Measurements from ENCODE around the gene MORC2.

The MORC2 gene

DNA sequence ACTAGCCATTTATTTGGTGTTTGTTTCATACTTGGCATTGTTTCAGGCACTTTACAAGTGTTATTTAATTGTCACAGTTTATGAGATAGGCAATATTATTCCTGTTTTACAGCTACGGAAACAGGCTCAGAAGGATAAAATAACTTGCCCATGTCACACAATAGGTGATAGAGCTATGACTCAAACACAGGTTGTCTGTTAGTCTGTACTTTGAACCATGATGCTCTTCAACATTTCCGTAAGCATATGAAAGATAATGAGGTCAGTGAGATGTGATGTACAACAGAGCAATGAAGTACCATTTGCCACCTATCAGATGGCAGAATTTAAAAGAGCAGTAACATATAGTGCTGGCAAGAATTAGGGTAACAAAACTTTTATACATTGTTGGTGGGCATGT lies 15.7 kb upstream of the MORC2 start:
- no peaks in the 10 kb centered on the region for H3K4me1 ChIP-seq (ENCODE audit: low read length)
- H3K9ac ChIP-seq (ENCODE audit: low read length) = no peak overlapping the region
- H3K9me2 ChIP-seq (replicated peaks; ENCODE audit: insufficient read depth, low read length) = no peaks in the 10 kb centered on the region
- TF ChIP-seq EZH2 (optimal IDR thresholded peaks at IDR 0.05; ENCODE audit: low read depth, low read length) (no peak), EZH2phosphoT487 (IDR thresholded peaks at IDR 0.05; ENCODE audit: low read length) (no peak)
- TF ChIP-seq, protein P1, sequence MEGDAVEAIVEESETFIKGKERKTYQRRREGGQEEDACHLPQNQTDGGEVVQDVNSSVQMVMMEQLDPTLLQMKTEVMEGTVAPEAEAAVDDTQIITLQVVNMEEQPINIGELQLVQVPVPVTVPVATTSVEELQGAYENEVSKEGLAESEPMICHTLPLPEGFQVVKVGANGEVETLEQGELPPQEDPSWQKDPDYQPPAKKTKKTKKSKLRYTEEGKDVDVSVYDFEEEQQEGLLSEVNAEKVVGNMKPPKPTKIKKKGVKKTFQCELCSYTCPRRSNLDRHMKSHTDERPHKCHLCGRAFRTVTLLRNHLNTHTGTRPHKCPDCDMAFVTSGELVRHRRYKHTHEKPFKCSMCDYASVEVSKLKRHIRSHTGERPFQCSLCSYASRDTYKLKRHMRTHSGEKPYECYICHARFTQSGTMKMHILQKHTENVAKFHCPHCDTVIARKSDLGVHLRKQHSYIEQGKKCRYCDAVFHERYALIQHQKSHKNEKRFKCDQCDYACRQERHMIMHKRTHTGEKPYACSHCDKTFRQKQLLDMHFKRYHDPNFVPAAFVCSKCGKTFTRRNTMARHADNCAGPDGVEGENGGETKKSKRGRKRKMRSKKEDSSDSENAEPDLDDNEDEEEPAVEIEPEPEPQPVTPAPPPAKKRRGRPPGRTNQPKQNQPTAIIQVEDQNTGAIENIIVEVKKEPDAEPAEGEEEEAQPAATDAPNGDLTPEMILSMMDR (IDR thresholded peaks at IDR 0.05; ENCODE audit: low read length) = no peak
- no peaks in the 10 kb centered on the region for H4K20me1 ChIP-seq (ENCODE audit: insufficient read depth, low read length)
- H3K36me3 ChIP-seq (replicated peaks; ENCODE audit: insufficient read depth, low read length) = no peaks in the 10 kb centered on the region
- H3K27me3 ChIP-seq (replicated peaks; ENCODE audit: insufficient read depth, low read length) = no peaks in the 10 kb centered on the region
- no peaks in the 10 kb centered on the region for H3F3A ChIP-seq (ENCODE audit: insufficient read depth, low read length)
- no peak overlapping the region for H3K4me3 ChIP-seq (ENCODE audit: low read length)
- no peaks in the 10 kb centered on the region for H3K79me2 ChIP-seq (ENCODE audit: low read length)
- H2AFZ ChIP-seq (ENCODE audit: low read length) = no peak overlapping the region
- DNase-seq = no peak
- H3K27ac ChIP-seq (ENCODE audit: low read length) = no peak overlapping the region
- H3K9me3 ChIP-seq (replicated peaks; ENCODE audit: insufficient read depth, low read length) = no peaks in the 10 kb centered on the region
- H3K4me2 ChIP-seq (ENCODE audit: low read depth, low read length) = no peak overlapping the region

DNA sequence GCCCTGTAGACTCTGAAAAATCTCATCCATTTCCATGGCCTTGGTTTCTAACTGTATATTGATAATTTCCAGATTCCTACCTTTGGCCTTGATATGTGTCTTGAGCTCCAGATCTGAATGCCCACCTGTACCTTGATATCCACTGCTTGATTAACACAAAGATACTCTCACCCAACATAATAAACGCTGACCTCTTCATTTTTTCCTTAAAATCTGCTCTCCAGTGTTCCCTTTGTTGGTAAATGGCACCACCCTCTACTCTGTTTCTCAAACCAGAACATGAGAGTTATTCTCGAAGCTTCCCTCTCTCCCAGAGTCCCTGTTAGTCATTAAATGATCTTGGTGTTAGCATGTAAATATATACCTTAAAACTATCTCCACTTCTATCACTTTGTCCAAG lies 13.9 kb upstream of the MORC2 start:
- H3K9me2 ChIP-seq (replicated peaks; ENCODE audit: insufficient read depth, low read length) = no peaks in the 10 kb centered on the region
- H3K79me2 ChIP-seq (ENCODE audit: low read length) = no peaks in the 10 kb centered on the region
- no peak overlapping the region for H3K4me2 ChIP-seq (ENCODE audit: low read depth, low read length)
- no peaks in the 10 kb centered on the region for H4K20me1 ChIP-seq (ENCODE audit: insufficient read depth, low read length)
- no peaks in the 10 kb centered on the region for H3K27me3 ChIP-seq (replicated peaks; ENCODE audit: insufficient read depth, low read length)
- no peak overlapping the region for H3K27ac ChIP-seq (ENCODE audit: low read length)
- no peaks in the 10 kb centered on the region for H3K36me3 ChIP-seq (replicated peaks; ENCODE audit: insufficient read depth, low read length)
- H3K4me3 ChIP-seq (ENCODE audit: low read length) = no peak overlapping the region
- TF ChIP-seq EZH2phosphoT487 (IDR thresholded peaks at IDR 0.05; ENCODE audit: low read length) (no peak), EZH2 (optimal IDR thresholded peaks at IDR 0.05; ENCODE audit: low read depth, low read length) (no peak)
- TF ChIP-seq, protein P1 (IDR thresholded peaks at IDR 0.05; ENCODE audit: low read length) = no peak
- H3K9ac ChIP-seq (ENCODE audit: low read length) = no peak overlapping the region
- no peaks in the 10 kb centered on the region for H3K9me3 ChIP-seq (replicated peaks; ENCODE audit: insufficient read depth, low read length)
- no peaks in the 10 kb centered on the region for H3F3A ChIP-seq (ENCODE audit: insufficient read depth, low read length)
- H3K4me1 ChIP-seq (ENCODE audit: low read length) = no peaks in the 10 kb centered on the region
- no peak overlapping the region for H2AFZ ChIP-seq (ENCODE audit: low read length)
- DNase-seq = no peak

DNA sequence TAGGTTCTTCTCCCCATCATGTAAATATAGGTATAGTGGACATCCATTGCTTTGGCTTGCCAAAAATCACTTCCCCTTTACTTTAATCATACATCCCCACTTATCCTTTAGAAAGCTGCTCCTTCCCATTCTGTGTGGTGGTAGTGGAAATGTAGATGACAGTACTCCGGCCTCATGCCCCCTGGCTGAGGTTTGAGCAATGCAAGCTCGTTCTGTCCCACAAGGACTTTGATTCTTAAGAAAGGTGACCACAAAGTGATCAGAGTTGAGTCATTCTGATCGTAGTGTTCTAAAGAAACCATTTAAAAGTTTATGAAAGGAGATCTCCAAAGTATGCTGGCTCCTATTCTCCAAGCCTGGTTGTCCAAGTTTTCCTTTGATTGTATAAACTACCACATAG lies 11.4 kb upstream of the MORC2 start:
- no peak overlapping the region for H3K9ac ChIP-seq (ENCODE audit: low read length)
- 0 out of 2 replicates have a peak, but pooled peaks cover 7% of the 10 kb centered on the region for H3K36me3 ChIP-seq (replicated peaks; ENCODE audit: insufficient read depth, low read length)
- no peak for TF ChIP-seq EZH2 (optimal IDR thresholded peaks at IDR 0.05; ENCODE audit: low read depth, low read length)
- TF ChIP-seq, protein P1 (IDR thresholded peaks at IDR 0.05; ENCODE audit: low read length) = no peak
- TF ChIP-seq EZH2phosphoT487 (IDR thresholded peaks at IDR 0.05; ENCODE audit: low read length) = no peak
- H3K4me2 ChIP-seq (ENCODE audit: low read depth, low read length) = no peak overlapping the region
- H3K4me1 ChIP-seq (ENCODE audit: low read length) = no peaks in the 10 kb centered on the region
- no peaks in the 10 kb centered on the region for H3K9me3 ChIP-seq (replicated peaks; ENCODE audit: insufficient read depth, low read length)
- no peaks in the 10 kb centered on the region for H3F3A ChIP-seq (ENCODE audit: insufficient read depth, low read length)
- no peaks in the 10 kb centered on the region for H3K27me3 ChIP-seq (replicated peaks; ENCODE audit: insufficient read depth, low read length)
- no peak for DNase-seq
- H3K79me2 ChIP-seq (ENCODE audit: low read length) = no peaks in the 10 kb centered on the region
- H3K9me2 ChIP-seq (replicated peaks; ENCODE audit: insufficient read depth, low read length) = no peaks in the 10 kb centered on the region
- no peak overlapping the region for H3K27ac ChIP-seq (ENCODE audit: low read length)
- no peak overlapping the region for H2AFZ ChIP-seq (ENCODE audit: low read length)
- H3K4me3 ChIP-seq (ENCODE audit: low read length) = no peak overlapping the region
- no peaks in the 10 kb centered on the region for H4K20me1 ChIP-seq (ENCODE audit: insufficient read depth, low read length)

All from MM.1S (cell line).